ENCODE measurements around the gene RASA2.
A peak's percentile ranks its signal among the peaks of the same experiment; 100 is the strongest.

Gene RASA2

DNA sequence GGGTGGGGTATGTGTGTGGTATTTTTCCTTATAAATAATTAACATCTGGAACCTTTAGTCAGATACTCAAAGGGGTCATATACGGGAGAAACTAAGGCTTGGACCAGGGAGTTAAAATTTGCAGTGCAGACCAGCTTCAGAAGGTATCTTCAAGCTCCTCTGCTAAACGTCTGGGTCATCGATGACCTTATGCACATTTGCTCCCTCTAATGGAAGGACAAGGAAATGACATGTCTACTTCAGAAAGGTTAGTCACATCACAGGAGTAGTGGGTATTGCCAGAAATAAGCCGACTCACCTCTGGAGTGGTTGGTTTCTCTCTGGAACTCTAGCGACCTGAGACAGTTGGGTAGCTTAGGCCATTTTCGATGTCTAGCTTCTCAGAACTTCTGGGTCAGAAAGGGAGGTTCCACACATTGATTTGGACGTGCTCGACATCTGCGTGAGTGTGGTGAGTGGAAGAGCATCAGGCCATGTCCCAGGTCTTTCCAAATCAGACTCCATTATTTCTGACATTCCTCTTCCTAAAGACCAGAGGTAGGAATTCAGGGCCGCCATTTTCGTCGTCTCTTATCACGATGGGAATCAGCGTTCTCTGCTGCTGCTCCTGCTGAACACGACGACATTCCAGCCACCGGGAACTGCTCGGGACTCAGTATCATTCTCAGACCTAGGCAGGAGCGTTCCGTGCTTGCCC, 31.8 kb upstream of the RASA2 start:
- Histone ChIP-seq H3K4me1 (peaks cover 0 to 7% (median 2%) of the 10 kb centered on the region in 10 experiments; a peak in 8 of 20 replicates), H3K27ac (no peak overlapping the region), H3K4me3 (no peak overlapping the region), H3K9me3 (replicated peaks in 1 of 11) (no peaks in the 10 kb centered on the region), H3K36me3 (no peaks in the 10 kb centered on the region), H3K4me2 (no peak overlapping the region), H3K9ac (no peak overlapping the region), H4K20me1 (no peaks in the 10 kb centered on the region), H3K27me3 (no peaks in the 10 kb centered on the region)
- TF ChIP-seq Cebpa-rat (IDR thresholded peaks at IDR 0.05): no peak

DNA sequence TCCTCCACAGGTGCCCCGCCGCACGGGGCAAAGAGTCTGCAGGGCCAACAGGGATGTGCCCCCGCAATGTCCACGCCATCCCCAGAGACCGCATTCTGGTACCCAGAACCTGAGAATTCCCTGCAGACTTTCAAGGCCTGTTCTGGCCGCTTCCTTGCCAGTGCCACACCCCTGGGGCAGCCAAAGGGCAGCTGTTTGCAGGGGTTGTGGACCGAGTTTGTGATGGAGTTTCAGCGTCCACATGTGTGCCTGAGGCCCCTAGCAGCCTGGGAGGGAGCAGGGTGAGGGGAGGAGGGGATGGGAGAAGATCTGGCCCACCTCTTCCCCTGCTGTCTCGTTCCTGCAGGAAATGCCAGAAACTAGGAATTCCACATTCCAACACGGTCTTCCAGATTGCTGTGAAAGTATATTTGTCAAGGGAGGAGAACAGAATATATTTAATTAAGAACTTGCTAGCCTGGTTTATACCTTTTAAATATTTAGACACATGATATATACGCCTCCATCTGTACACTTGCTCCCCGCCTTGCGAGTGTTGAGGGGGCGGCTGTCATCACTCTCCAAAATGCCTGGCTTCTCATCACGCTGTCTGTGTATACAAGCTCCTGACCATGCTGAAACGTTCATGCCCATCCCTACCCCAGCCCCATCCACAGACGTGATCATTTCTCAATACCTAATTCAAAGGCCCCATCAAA, 31.1 kb upstream of the RASA2 start:
- Histone ChIP-seq H3K9me3 (replicated peaks in 1 of 11) (no peaks in the 10 kb centered on the region), H3K9ac (no peak overlapping the region), H3K27ac (no peak overlapping the region), H3K4me1 (peaks cover 0 to 13% (median 2%) of the 10 kb centered on the region in 10 experiments; a peak in 9 of 20 replicates), H4K20me1 (no peaks in the 10 kb centered on the region), H3K27me3 (no peaks in the 10 kb centered on the region), H3K4me2 (no peak overlapping the region), H3K4me3 (no peak overlapping the region), H3K36me3 (no peaks in the 10 kb centered on the region)
- no peak for TF ChIP-seq Cebpa-rat (IDR thresholded peaks at IDR 0.05)

DNA sequence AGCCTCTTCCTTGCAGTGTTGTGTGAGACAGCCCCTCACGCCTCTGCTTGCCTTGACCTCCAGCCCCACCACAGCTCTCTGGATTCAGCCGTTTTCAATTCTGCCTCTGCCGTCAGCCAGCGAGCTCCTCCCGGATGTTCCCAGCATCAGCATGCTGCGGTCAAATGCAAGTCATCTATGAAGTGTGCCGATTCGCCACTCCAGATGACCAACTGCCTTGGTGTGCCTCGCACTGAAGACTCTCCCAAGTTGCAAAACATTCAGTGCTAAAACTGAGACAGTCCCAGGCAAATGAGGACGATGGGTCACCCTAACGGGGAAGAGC, 30.6 kb upstream of the RASA2 start:
- H3K27me3 ChIP-seq: no peaks in the 10 kb centered on the region
- no peak for TF ChIP-seq Cebpa-rat (IDR thresholded peaks at IDR 0.05)
- no peaks in the 10 kb centered on the region for H3K36me3 ChIP-seq
- H4K20me1 ChIP-seq: no peaks in the 10 kb centered on the region
- H3K4me1 ChIP-seq: peaks cover 0 to 18% (median 2%) of the 10 kb centered on the region in 10 experiments; a peak in 9 of 20 replicates
- H3K9me3 ChIP-seq (replicated peaks in 1 of 11): no peaks in the 10 kb centered on the region
- no peak overlapping the region for H3K9ac ChIP-seq
- H3K27ac ChIP-seq: no peak overlapping the region
- no peak overlapping the region for H3K4me3 ChIP-seq
- no peak overlapping the region for H3K4me2 ChIP-seq

DNA sequence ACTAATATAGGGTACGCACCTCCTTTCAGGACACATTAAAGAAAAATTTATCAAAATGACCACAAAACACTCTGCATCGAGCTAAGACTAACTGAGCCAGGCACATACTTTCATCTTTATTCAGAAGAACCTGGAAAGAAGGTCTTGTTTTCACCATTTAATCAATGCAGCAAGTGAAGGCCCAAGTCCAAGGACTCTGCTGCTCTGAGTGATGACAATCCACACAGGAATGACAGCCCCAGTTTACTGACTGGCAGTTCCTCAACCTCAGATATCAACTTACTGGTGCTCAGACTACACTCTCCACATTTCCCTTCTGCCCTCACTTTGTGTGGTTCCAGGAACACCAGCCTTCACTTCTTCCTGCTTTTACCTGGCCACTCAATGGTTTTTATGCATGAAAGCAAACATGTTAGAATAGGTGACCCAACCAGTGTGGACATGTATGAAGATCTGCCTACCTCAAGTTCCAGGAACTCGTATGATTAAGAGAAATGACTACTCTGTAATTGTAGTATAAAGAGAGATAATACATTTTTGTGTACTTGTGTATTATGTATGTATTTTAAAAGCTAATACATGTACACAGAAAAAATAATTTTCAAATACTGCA, 29.1 kb upstream of the RASA2 start:
- no peaks in the 10 kb centered on the region for H3K36me3 ChIP-seq
- no peaks in the 10 kb centered on the region for H3K27me3 ChIP-seq
- peaks cover 0 to 5% (median 0%) of the 10 kb centered on the region in 11 experiments; a peak in 4 of 22 replicates for H3K9me3 ChIP-seq (replicated peaks in 1 of 11)
- H3K9ac ChIP-seq: no peak overlapping the region
- no peak overlapping the region for H3K4me3 ChIP-seq
- no peak for TF ChIP-seq Cebpa-rat (IDR thresholded peaks at IDR 0.05)
- H4K20me1 ChIP-seq: no peaks in the 10 kb centered on the region
- no peak overlapping the region for H3K27ac ChIP-seq
- no peak overlapping the region for H3K4me2 ChIP-seq
- H3K4me1 ChIP-seq: peaks cover 0 to 26% (median 5%) of the 10 kb centered on the region in 10 experiments; a peak in 9 of 20 replicates

DNA sequence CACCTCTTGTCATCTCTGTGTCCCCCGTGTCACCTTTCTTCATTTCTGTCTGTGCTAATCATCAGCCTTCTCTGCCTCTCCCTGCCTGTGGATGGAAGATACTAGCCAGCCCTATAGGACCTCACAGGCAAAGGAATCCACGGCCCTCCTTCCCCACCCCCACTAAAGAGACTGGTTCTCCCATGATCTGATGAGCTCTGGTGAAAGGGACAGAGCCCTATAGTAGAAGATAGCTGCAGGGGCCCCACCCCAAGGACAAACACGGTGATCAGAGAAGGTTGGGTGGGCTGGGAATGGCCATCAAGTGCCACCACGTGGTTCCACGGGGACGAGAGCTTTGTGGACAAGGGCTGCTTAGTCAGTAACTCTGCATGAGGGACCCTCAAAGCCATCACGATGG, 27.8 kb upstream of the RASA2 start:
- Histone ChIP-seq H3K9ac (no peak overlapping the region), H3K4me2 (no peak overlapping the region), H3K27ac (no peak overlapping the region)

DNA sequence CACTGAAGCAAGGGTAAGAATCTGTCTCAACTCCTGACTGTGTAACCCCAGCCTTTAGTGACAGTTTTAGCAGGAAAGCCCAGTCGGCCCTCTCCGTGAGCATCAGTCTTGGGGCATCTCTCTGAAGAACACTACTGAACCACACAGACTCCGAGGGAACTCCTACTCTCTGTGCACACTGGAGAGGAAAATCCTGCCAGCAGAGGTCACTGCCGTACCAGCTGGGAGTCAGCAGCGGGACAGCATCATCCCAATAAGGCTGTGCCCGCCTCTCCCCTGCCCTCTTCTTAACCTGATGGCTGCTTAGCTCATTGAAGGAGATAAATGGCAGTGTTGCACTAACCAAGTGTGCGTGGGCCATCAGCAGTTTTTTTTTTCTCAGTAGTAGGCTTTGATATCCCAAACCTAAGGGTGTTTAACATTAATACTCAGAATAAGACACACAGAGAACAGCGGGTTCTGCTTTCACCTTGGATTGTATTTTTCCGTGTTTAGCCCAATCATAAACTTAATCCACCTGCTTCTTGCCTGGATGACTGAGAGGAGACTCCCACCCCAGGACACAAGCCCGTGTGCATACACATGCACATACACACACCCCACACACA, 26.6 kb upstream of the RASA2 start:
- peak overlapping the region in 1 of 11 experiments; percentile 2; a peak in 1 of 22 replicates for H3K4me2 ChIP-seq
- no peaks in the 10 kb centered on the region for H3K27me3 ChIP-seq
- no peaks in the 10 kb centered on the region for H4K20me1 ChIP-seq
- H3K27ac ChIP-seq: no peak overlapping the region
- peaks cover 0 to 30% (median 5%) of the 10 kb centered on the region in 10 experiments; a peak in 9 of 20 replicates for H3K4me1 ChIP-seq
- H3K36me3 ChIP-seq: peaks cover 0 to 9% (median 0%) of the 10 kb centered on the region in 11 experiments; a peak in 2 of 22 replicates
- H3K4me3 ChIP-seq: no peak overlapping the region
- no peak for TF ChIP-seq Cebpa-rat (IDR thresholded peaks at IDR 0.05)
- H3K9ac ChIP-seq: no peak overlapping the region
- peaks cover 16 to 29% (median 22%) of the 10 kb centered on the region in 11 experiments for H3K9me3 ChIP-seq (replicated peaks in 1 of 11)

More for the DNA sequence above, 27.8 kb upstream of the RASA2 start:
- no peaks in the 10 kb centered on the region for H4K20me1 ChIP-seq
- peaks cover 6 to 17% (median 10%) of the 10 kb centered on the region in 11 experiments for H3K9me3 ChIP-seq (replicated peaks in 1 of 11)
- no peak overlapping the region for H3K4me3 ChIP-seq
- TF ChIP-seq Cebpa-rat (IDR thresholded peaks at IDR 0.05): no peak
- peaks cover 0 to 30% (median 5%) of the 10 kb centered on the region in 10 experiments; a peak in 9 of 20 replicates for H3K4me1 ChIP-seq
- no peaks in the 10 kb centered on the region for H3K27me3 ChIP-seq
- H3K36me3 ChIP-seq: peaks cover 0 to 5% (median 0%) of the 10 kb centered on the region in 11 experiments; a peak in 1 of 22 replicates

DNA sequence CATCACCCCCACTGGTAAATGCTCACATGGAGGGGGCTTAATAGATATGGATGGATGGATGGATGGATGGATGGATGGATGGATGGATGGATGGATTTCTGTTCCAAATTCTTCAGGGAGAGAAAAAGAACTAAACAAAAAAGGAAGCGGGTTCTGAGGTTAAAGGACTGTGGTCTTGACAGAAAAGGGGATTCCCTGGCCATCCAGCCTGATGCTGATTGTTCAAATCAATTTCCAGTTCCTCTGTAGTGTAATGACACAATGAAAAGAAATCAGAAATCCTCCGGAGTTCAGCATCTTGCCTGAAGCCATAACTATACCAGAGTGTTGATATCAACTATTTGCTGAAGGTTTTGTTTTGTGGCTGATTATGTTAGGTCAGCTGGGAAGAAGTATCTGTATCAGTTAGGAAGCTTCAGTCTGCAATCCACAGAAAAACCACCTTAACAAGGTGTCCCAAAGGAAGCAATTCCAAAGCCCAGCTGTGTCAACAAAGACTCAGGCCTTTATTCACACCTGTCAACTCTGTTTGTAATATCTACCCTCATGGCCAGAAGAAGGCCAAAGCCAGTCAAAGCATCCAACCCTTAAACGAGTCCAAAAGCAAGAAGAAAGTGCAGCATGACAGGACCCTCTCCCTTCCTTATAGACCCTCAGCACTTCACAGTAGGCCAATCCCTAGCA, 24.5 kb upstream of the RASA2 start:
- Histone ChIP-seq H3K9ac (no peak overlapping the region), H3K27ac (no peak overlapping the region), H4K20me1 (no peaks in the 10 kb centered on the region), H3K9me3 (replicated peaks in 1 of 11) (peaks cover 16 to 34% (median 22%) of the 10 kb centered on the region in 11 experiments), H3K27me3 (no peaks in the 10 kb centered on the region), H3K4me3 (no peak overlapping the region), H3K4me2 (peak overlapping the region in 5 of 11 experiments; percentile 21 to 67 (median 65); a peak in 9 of 22 replicates), H3K4me1 (peaks cover 0 to 30% (median 5%) of the 10 kb centered on the region in 10 experiments; a peak in 9 of 20 replicates), H3K36me3 (peaks cover 0 to 9% (median 0%) of the 10 kb centered on the region in 11 experiments; a peak in 2 of 22 replicates)
- TF ChIP-seq Cebpa-rat (IDR thresholded peaks at IDR 0.05): no peak

DNA sequence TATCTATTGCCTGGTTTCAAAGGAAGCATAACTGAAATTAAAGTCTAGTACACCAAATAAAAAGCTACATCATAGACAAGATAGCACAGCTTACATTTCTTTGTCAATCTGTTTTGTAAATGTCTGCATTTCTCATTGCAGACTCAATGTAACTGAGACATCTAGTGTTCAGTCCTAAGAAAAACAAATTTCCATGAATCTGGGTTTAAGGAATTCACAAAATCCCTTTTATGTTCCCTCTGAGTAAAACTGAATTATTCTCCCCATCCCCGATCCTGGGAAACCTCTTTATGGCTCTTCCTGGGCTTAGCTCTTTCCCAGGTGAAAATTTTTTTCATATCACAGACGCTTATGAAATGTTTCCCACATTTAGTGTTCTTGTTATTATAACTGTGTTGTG, 21.6 kb upstream of the RASA2 start:
- H3K4me2 ChIP-seq: no peak overlapping the region
- no peak for TF ChIP-seq Cebpa-rat (IDR thresholded peaks at IDR 0.05)
- H4K20me1 ChIP-seq: no peaks in the 10 kb centered on the region
- H3K9ac ChIP-seq: no peak overlapping the region
- no peak overlapping the region for H3K27ac ChIP-seq
- peaks cover 0 to 36% (median 5%) of the 10 kb centered on the region in 10 experiments; a peak in 9 of 20 replicates for H3K4me1 ChIP-seq
- H3K9me3 ChIP-seq (replicated peaks in 1 of 11): peaks cover 19 to 43% (median 24%) of the 10 kb centered on the region in 11 experiments
- H3K4me3 ChIP-seq: no peak overlapping the region
- H3K27me3 ChIP-seq: no peaks in the 10 kb centered on the region
- H3K36me3 ChIP-seq: peaks cover 0 to 9% (median 0%) of the 10 kb centered on the region in 11 experiments; a peak in 2 of 22 replicates

All from BLaER1 treated with 17β-estradiol and CSF1 and Interleukin-3, amounts not matched to agents 10 nM and 100 nM (cell line).